GM12878 (cell line): ENCODE results near the gene LRRC15. TPM values are rescaled to one million over a fixed set of nuclear protein-coding genes. Genes with fewer than 3 reads are reported as not detected.

Source experiments
- ATAC-seq: fragments of 200-7000 bp; cut with Tn5 transposase; 3 replicates; pipeline ENCODE4 v1.9.1; 2020; ENCODE audit warnings: mild to moderate bottlenecking, moderate library complexity
- BruUV-seq: library from RNA; stranded (reverse); fragments of 400-500 nt; replicated peaks from 2 replicates; lab custom pipeline; 2021; lab: Mats Ljungman, UMichigan
- CTCF ChIA-PET: fragments of 300-600 bp; sonication (Branson Sonifier 250); formaldehyde crosslinking; extraction: SDS; loops from one replicate; lab custom pipeline; 2021; ENCODE audit warnings: inconsistent platforms; lab: Yijun Ruan, JAX
- POLR2A ChIA-PET: fragments of 350-600 bp; formaldehyde crosslinking; extraction: SDS; loops from one replicate; lab custom pipeline; 2021; ENCODE audit warnings: inconsistent platforms; lab: Charles Lee
- RAD21 ChIA-PET: fragments of 300-600 bp; sonication (Branson Sonifier 250); formaldehyde crosslinking; loops from one replicate; lab custom pipeline; 2023; ENCODE audit warnings: antibody characterized with exemption; ENCODE audit not compliant: unreplicated experiment; lab: Charles Lee
- SMC1A ChIA-PET: fragments of 300-600 bp; sonication (Branson Sonifier 250); formaldehyde crosslinking; loops from one replicate; lab custom pipeline; 2023; ENCODE audit not compliant: unreplicated experiment, uncharacterized antibody; lab: Charles Lee
- DNase-seq: peaks from one replicate; pipeline ENCODE4 v3.0.0-alpha.2; 2011; ENCODE audit warnings: low read depth, low spot score
- FAIRE-seq: peaks from 3 replicates; lab custom pipeline; 2011; peaks lifted over from hg19 to GRCh38; lab: Jason Lieb, UNC
- H2AFZ ChIP-seq: 2 replicates; pipeline ENCODE4 v1.6.0; 2011; ENCODE audit warnings: low read depth, low read length, control low read depth; ENCODE audit not compliant: control insufficient read depth
- H3K27ac ChIP-seq: 2 replicates; pipeline ENCODE4 v1.5.1; 2011; ENCODE audit warnings: control low read depth; ENCODE audit not compliant: control insufficient read depth, insufficient read depth
- H3K27me3 ChIP-seq, 2 experiments: replicated peaks in 1 of 2; 2 replicates each; pipeline versions ENCODE4 v1.6.0 to v1.6.1; 2011; ENCODE audit warnings: low read length in 1 of 2; ENCODE audit not compliant: control insufficient read depth in 2 of 2, insufficient read depth in 2 of 2
- H3K36me3 ChIP-seq, 2 experiments: 2 replicates each; pipeline ENCODE4 v1.5.1; 2011; ENCODE audit warnings: low read length in 1 of 2; ENCODE audit not compliant: control insufficient read depth in 2 of 2, insufficient read depth in 2 of 2
- H3K4me1 ChIP-seq: 2 replicates; pipeline ENCODE4 v1.6.1; 2011; ENCODE audit warnings: mild to moderate bottlenecking, low read length, moderate library complexity, mixed read lengths; ENCODE audit not compliant: control insufficient read depth, insufficient read depth
- H3K4me2 ChIP-seq: 2 replicates; pipeline ENCODE4 v1.6.0; 2011; ENCODE audit warnings: control low read depth; ENCODE audit not compliant: control insufficient read depth, insufficient read depth
- H3K4me3 ChIP-seq: fragments of 200-600 bp; sonication (generic); 2 replicates; pipeline ENCODE4 v1.5.1; 2016
- H3K79me2 ChIP-seq: 2 replicates; pipeline ENCODE4 v1.6.0; 2011; ENCODE audit warnings: low read length; ENCODE audit not compliant: control insufficient read depth, insufficient read depth
- H3K9ac ChIP-seq: 2 replicates; pipeline ENCODE4 v1.8.0; 2011; ENCODE audit warnings: low read length, control low read depth, mixed read lengths; ENCODE audit not compliant: control insufficient read depth, insufficient read depth
- H3K9me3 ChIP-seq: replicated peaks from 3 replicates; pipeline ENCODE4 v1.5.1; 2011; ENCODE audit warnings: mild to moderate bottlenecking, low read length; ENCODE audit not compliant: control insufficient read depth, insufficient read depth
- H4K20me1 ChIP-seq: 2 replicates; pipeline ENCODE4 v1.6.0; 2011; ENCODE audit not compliant: control insufficient read depth, insufficient read depth
- BRCA1 ChIP-seq: IDR thresholded peaks from 2 replicates; pipeline ENCODE4 v1.6.1; 2011; ENCODE audit warnings: low read depth, low read length, improper control_type of control experiment
- CBFB ChIP-seq: IDR thresholded peaks from 2 replicates; pipeline ENCODE4 v1.6.1; 2016; ENCODE audit warnings: antibody characterized with exemption, low read depth
- CTCF ChIP-seq, 3 experiments: IDR thresholded peaks in 2 of 3; conservative IDR thresholded peaks in 1 of 3; 2 replicates each; pipeline ENCODE4 v1.5.1; 2011; ENCODE audit warnings: low read depth in 3 of 3, low read length in 3 of 3, mild to moderate bottlenecking in 3 of 3, control low read depth in 2 of 3, moderate library complexity in 2 of 3, inconsistent platforms in 1 of 3, mixed read lengths in 1 of 3; ENCODE audit not compliant: control insufficient read depth in 2 of 3, insufficient read depth in 1 of 3; ENCODE audit errors: extremely low read depth in 1 of 3
- IRF3 ChIP-seq: fragments of 450-650 bp; IDR thresholded peaks from 2 replicates; pipeline ENCODE4 v1.6.1; 2014; ENCODE audit warnings: mild to moderate bottlenecking
- IRF5 ChIP-seq: fragments of 450-650 bp; IDR thresholded peaks from 2 replicates; pipeline ENCODE4 v1.6.1; 2017; ENCODE audit warnings: borderline replicate concordance
- KAT2A ChIP-seq: conservative IDR thresholded peaks from 2 replicates; pipeline ENCODE4 v1.6.1; 2011; ENCODE audit warnings: low read depth, low read length; ENCODE audit not compliant: control insufficient read depth
- MEF2A ChIP-seq: IDR thresholded peaks from 2 replicates; pipeline ENCODE4 v1.6.1; 2011; ENCODE audit warnings: low read depth, mild to moderate bottlenecking, low read length, moderate library complexity; ENCODE audit not compliant: insufficient read depth
- PML ChIP-seq: IDR thresholded peaks from 2 replicates; pipeline ENCODE4 v1.6.1; 2012; ENCODE audit warnings: low read length, inconsistent platforms
- SMAD5 ChIP-seq: IDR thresholded peaks from 2 replicates; pipeline ENCODE4 v1.6.1; 2016; ENCODE audit warnings: antibody characterized with exemption, low read depth
- SPI1 ChIP-seq: IDR thresholded peaks from 2 replicates; pipeline ENCODE4 v1.6.1; 2011; ENCODE audit warnings: low read depth, mild to moderate bottlenecking, low read length, moderate library complexity, borderline replicate concordance; ENCODE audit not compliant: insufficient read depth
- SREBF2 ChIP-seq: IDR thresholded peaks from 2 replicates; pipeline ENCODE4 v1.6.1; 2012; ENCODE audit warnings: mild to moderate bottlenecking, low read length
- STAT3 ChIP-seq: IDR thresholded peaks from 2 replicates; pipeline ENCODE4 v1.6.1; 2011; ENCODE audit warnings: low read depth, low read length, improper control_type of control experiment
- TBL1XR1 ChIP-seq: IDR thresholded peaks from 2 replicates; pipeline ENCODE4 v1.6.1; 2012; ENCODE audit warnings: low read depth, low read length, improper control_type of control experiment
- YY1 ChIP-seq: IDR thresholded peaks from 2 replicates; pipeline ENCODE4 v1.6.1; 2011; ENCODE audit warnings: low read depth, mild to moderate bottlenecking, low read length
- ZNF592 ChIP-seq: fragments of 450-650 bp; IDR thresholded peaks from 2 replicates; pipeline ENCODE4 v1.6.1; 2017; ENCODE audit warnings: mild to moderate bottlenecking, moderate library complexity
- ZZZ3 ChIP-seq: IDR thresholded peaks from 2 replicates; pipeline ENCODE4 v1.6.1; 2011; ENCODE audit warnings: low read depth; ENCODE audit not compliant: control insufficient read depth, insufficient read length
- WGBS: methylation state at CpG from one replicate; pipeline ENCODE4 v1.1.6; 2016; ENCODE audit warnings: low lambda C conversion rate; ENCODE audit not compliant: insufficient replicate concordance, insufficient coverage; ENCODE audit errors: missing lambda C conversion rate; 5-methylcytosine and 5-hydroxymethylcytosine counted together
- in situ Hi-C: fragments of 300-500 bp; cut with MboI; formaldehyde crosslinking; loops from 9 replicates; pipeline ENCODE4 v1.14.3; 2018; ENCODE audit warnings: mixed read lengths
- intact Hi-C: fragments of 100-400 bp; cut with micrococcal nuclease; formaldehyde crosslinking; loops from one replicate; pipeline ENCODE4 v1.14.2; 2022; ENCODE audit not compliant: unreplicated experiment
- polyA plus RNA-seq, 11 experiments: library from polyadenylated mRNA; depleted of rRNA in 4 of 11; unstranded in 6 of 11; stranded (reverse) in 5 of 11; fragments of >200 nt; fragmentation: Nextera tagmentation in 4 of 11; fragmentation: Illumina TruSeq in 1 of 11; extraction: Ambion mirVana in 4 of 11; extraction: Trizol in 1 of 11; gene quantifications; 1 replicate in 1 of 11; 2 replicates in 10 of 11; pipeline versions ENCODE4 v1.2.1 to v1.2.3, GENCODE V29; 2011 to 2016; ENCODE audit warnings: inconsistent platforms in 2 of 11, missing spikeins in 2 of 11, low read depth in 1 of 11
- total RNA-seq, 4 experiments: library from RNA; depleted of rRNA in 3 of 4; stranded (reverse); fragments of >200 nt in 3 of 4; fragmentation: Illumina TruSeq in 1 of 4; extraction: Trizol in 1 of 4; gene quantifications; 2 replicates each; pipeline versions ENCODE4 v1.2.1 to v1.2.3, GENCODE V29; 2013 to 2021

The LRRC15 gene
- total and polyA plus RNA-seq, 10 of the 15 experiments (the other 5 are each of a cell fraction or from before 2014, with no cell fraction given) = not detected

GRCh38 chr3:194407423-194407822, 37.9 kb upstream of the LRRC15 start:
- Histone ChIP-seq H3K9ac (no peak overlapping the region), H3K27ac (no peak overlapping the region), H3K27me3 (no peaks in the 10 kb centered on the region), H3K36me3 (peaks cover 0 to 10% of the 10 kb centered on the region in 2 experiments; a peak in 1 of 4 replicates), H3K4me1 (no peaks in the 10 kb centered on the region), H4K20me1 (no peaks in the 10 kb centered on the region), H3K79me2 (no peaks in the 10 kb centered on the region), H3K4me2 (no peak overlapping the region), H3K9me3 (no peaks in the 10 kb centered on the region), H3K4me3 (no peak overlapping the region), H2AFZ (no peak overlapping the region)
- BruUV-seq = no TSS peak
- RAD21 ChIA-PET = interaction anchor here (0.9 kb wide), 1 partner anchor 11 kb away, joined by 3 read pairs; no protein-coding TSS in a partner anchor
- SMC1A ChIA-PET = interaction anchor here (1.1 to 2.6 kb wide), 5 partner anchors 9 to 73 kb away, joined by 3 to 7 read pairs (median 3); no protein-coding TSS in a partner anchor
- ATAC-seq = no peak
- CTCF ChIA-PET = interaction anchor here (0.7 to 4.6 kb wide), 10 partner anchors 9 to 264 kb away, joined by 3 to 37 read pairs (median 8); partner anchors contain the start of genes GP5 and LSG1
- 74% methylated on average over 7 of the region's 7 CpGs for WGBS
- no peak for FAIRE-seq
- intact Hi-C loops (no loop called here), in situ Hi-C loops (loop anchor here (5.0 kb wide), 1 partner anchor 70 kb away; no protein-coding TSS in a partner anchor)
- no peak for DNase-seq
- POLR2A ChIA-PET = no interaction called here
- no peak for TF ChIP-seq ZNF592
- no peak for TF ChIP-seq IRF5
- TF ChIP-seq STAT3 = no peak
- no peak for TF ChIP-seq TBL1XR1
- TF ChIP-seq KAT2A = no peak
- no peak for TF ChIP-seq CBFB
- TF ChIP-seq MEF2A = no peak
- TF ChIP-seq YY1 = no peak
- TF ChIP-seq CTCF (IDR thresholded peaks at IDR 0.05 in 2 of 3, conservative IDR thresholded peaks at IDR 0.05 in 1 of 3; ENCODE audit: control insufficient read depth in 2 of 3, extremely low read depth in 1 of 3, insufficient read depth in 1 of 3, low read depth in 3 of 3, low read length in 3 of 3) = no peak
- no peak for TF ChIP-seq SREBF2
- TF ChIP-seq PML = no peak
- TF ChIP-seq SPI1 = no peak
- no peak for TF ChIP-seq ZZZ3
- TF ChIP-seq SMAD5 = no peak
- no peak for TF ChIP-seq IRF3
- no peak for TF ChIP-seq BRCA1
